ENCODE measurements around the gene GTF2A1L. TPM values are rescaled to one million over a fixed set of nuclear protein-coding genes. Genes with fewer than 3 reads are reported as not detected.
"Not testable (repeated sequence)": the region's sequence is repeated elsewhere in the genome, so short reads cannot be mapped to it uniquely, and the experiment has no call there.

Gene GTF2A1L
- total RNA-seq, 5 donors from 2014 or later (not counting 1 experiment from before 2014, with no cell fraction given): not detected

DNA sequence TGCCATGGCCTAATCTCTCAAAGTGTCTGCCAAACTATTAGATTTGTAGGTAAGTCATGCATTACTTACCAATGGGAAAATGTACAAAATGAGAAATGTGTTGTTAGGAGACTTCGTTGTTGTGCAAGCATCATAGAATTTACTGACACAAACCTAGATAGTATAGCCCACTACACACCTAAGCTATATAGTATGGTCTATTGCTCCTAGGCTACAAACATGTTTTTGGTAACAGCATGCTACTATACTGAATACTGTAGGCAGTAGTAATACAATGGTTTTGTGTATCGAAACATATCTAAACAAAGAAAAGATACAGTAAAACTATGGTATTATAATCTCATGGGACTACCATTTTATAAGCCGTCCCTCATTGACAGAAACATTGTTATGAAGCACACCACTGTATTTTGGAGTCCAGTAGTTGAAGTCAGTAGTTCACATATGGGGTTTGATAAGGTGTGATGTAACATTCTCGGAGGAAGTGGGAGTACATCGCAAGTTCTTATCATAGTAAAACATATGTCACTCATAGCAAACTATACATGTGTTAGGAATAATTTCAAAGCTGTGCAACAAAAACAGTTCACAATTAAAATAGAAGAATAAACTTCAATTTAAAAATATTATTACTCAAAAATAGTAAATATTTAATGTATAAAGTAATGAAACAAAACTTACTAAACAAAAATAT lies 12.0 kb upstream of the GTF2A1L start:
- no peaks in the 10 kb centered on the region for H3K9me3 Mint-ChIP-seq
- Histone ChIP-seq H3K27me3 (replicated peaks in 1 of 2; ENCODE audit: control insufficient read depth in 2 of 2, extremely low read depth in 1 of 2, insufficient read depth in 2 of 2, low read length in 1 of 2) (peaks cover 2 to 4% of the 10 kb centered on the region in 2 experiments), H3K4me1 (ENCODE audit: control insufficient read depth in 1 of 2, extremely low read depth in 1 of 2, insufficient read depth in 2 of 2, low read length in 2 of 2) (no peaks in the 10 kb centered on the region), H3K4me3 (ENCODE audit: control insufficient read depth in 1 of 2, extremely low read depth in 1 of 2, low read length in 1 of 2) (no peak overlapping the region), H3K9me3 (no peaks in the 10 kb centered on the region), H3K36me3 (ENCODE audit: control insufficient read depth in 2 of 2, extremely low read depth in 1 of 2, insufficient read depth in 1 of 2, low read length in 1 of 2) (no peaks in the 10 kb centered on the region), H3K27ac (ENCODE audit: low read length) (no peak overlapping the region)
- no peak overlapping the region for H3K4me3 Mint-ChIP-seq
- H3K27ac Mint-ChIP-seq: no peak overlapping the region
- WGBS (ENCODE audit: insufficient coverage): no CpG with 5 or more reads among the region's 5 CpGs
- CTCF ChIA-PET: no interaction called here
- H3K4me1 Mint-ChIP-seq: no peaks in the 10 kb centered on the region
- ATAC-seq (replicated peaks in 1 of 4) (no peak), DNase-seq (no peak)
- H3K27me3 Mint-ChIP-seq: peaks cover 1 to 4% of the 10 kb centered on the region in 2 donors
- POLR2A ChIA-PET: no interaction called here
- no peaks in the 10 kb centered on the region for H3K36me3 Mint-ChIP-seq

DNA sequence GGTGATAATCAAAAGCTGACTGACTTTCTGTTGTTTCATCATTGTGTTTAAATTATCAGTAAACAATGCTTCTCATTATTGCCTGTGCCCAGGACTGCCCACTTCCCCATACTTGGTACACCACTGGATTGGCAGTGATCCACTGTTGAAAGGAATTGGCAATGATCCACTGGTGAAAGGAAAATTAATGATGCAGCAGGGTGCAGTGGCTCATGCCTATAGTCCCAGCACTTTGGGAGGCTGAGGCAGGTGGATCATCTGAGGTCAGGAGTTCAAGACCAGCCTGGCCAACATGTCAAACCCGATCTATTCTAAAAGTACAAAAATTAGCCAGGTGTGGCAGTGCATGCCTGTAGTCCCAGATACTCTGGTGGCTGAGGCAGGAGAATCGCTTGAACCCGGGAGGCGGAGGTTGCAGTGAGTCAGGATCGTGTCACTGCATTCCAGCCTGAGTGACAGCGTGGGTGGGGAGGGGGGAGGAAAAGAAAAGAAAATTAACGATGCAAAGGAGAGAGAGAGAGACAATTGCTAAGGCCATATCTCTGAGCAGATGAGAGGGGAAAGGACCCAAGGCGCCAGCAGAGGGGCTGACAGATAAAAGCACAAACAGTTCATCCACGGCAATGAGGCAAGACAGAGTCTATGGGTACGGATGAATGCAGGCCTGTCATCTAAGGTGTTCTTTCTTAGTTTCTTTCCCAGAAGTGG lies 10.2 kb upstream of the GTF2A1L start:
- Mint-ChIP-seq H3K4me3 (no peak overlapping the region), H3K27me3 (peaks cover 3 to 4% of the 10 kb centered on the region in 2 donors), H3K27ac (no peak overlapping the region), H3K36me3 (no peaks in the 10 kb centered on the region), H3K9me3 (no peaks in the 10 kb centered on the region), H3K4me1 (no peaks in the 10 kb centered on the region)
- H3K4me3 ChIP-seq (ENCODE audit: control insufficient read depth in 1 of 2, extremely low read depth in 1 of 2, low read length in 1 of 2): no peak overlapping the region
- no peaks in the 10 kb centered on the region for H3K9me3 ChIP-seq
- ATAC-seq (replicated peaks in 1 of 4) (no peak), DNase-seq (no peak)
- no peaks in the 10 kb centered on the region for H3K4me1 ChIP-seq (ENCODE audit: control insufficient read depth in 1 of 2, extremely low read depth in 1 of 2, insufficient read depth in 2 of 2, low read length in 2 of 2)
- no peak overlapping the region for H3K27ac ChIP-seq (ENCODE audit: low read length)
- ChIA-PET CTCF (no interaction called here), POLR2A (no interaction called here)
- H3K27me3 ChIP-seq (replicated peaks in 1 of 2; ENCODE audit: control insufficient read depth in 2 of 2, extremely low read depth in 1 of 2, insufficient read depth in 2 of 2, low read length in 1 of 2): peaks cover 0 to 4% of the 10 kb centered on the region in 2 experiments
- WGBS (ENCODE audit: insufficient coverage): 85% methylated on average over 10 of the region's 10 CpGs
- H3K36me3 ChIP-seq (ENCODE audit: control insufficient read depth in 2 of 2, extremely low read depth in 1 of 2, insufficient read depth in 1 of 2, low read length in 1 of 2): no peaks in the 10 kb centered on the region

DNA sequence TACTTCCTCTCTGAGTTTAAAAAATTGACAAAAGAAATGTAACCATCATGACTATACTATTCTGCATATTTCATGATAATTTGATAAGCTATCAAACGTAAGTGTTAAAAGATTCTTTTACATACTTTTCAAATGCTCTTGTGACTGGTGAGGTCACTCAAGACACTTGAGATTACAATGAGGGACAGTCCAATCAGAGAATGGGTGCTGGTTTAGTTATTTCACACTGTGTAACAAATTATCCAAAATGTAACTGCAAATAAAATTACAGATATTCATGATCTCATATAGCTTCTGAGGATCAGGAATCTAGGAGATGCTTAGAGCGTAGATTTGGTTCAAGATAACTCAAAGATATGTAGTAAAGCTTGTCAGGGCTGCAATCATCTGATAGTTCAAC lies 4.4 kb upstream of the GTF2A1L start:
- POLR2A ChIA-PET: no interaction called here
- Histone ChIP-seq H3K9me3 (no peaks in the 10 kb centered on the region), H3K36me3 (ENCODE audit: control insufficient read depth in 2 of 2, extremely low read depth in 1 of 2, insufficient read depth in 1 of 2, low read length in 1 of 2) (no peaks in the 10 kb centered on the region), H3K27ac (ENCODE audit: low read length) (no peak overlapping the region), H3K4me3 (ENCODE audit: control insufficient read depth in 1 of 2, extremely low read depth in 1 of 2, low read length in 1 of 2) (no peak overlapping the region), H3K27me3 (replicated peaks in 1 of 2; ENCODE audit: control insufficient read depth in 2 of 2, extremely low read depth in 1 of 2, insufficient read depth in 2 of 2, low read length in 1 of 2) (no peaks in the 10 kb centered on the region), H3K4me1 (ENCODE audit: control insufficient read depth in 1 of 2, extremely low read depth in 1 of 2, insufficient read depth in 2 of 2, low read length in 2 of 2) (no peaks in the 10 kb centered on the region)
- WGBS (ENCODE audit: insufficient coverage): no CpG with 5 or more reads among the region's 2 CpGs
- ATAC-seq (replicated peaks in 1 of 4) (no peak), DNase-seq (no peak)
- CTCF ChIA-PET: interaction anchor here in 1 of 2 donors (0.6 kb wide), 2 partner anchors 14 to 287 kb away, joined by 3 to 4 read pairs; no protein-coding TSS in a partner anchor
- Mint-ChIP-seq H3K27me3 (peaks cover 5 to 12% of the 10 kb centered on the region in 2 donors), H3K36me3 (no peaks in the 10 kb centered on the region), H3K4me1 (no peaks in the 10 kb centered on the region), H3K27ac (no peak overlapping the region), H3K9me3 (peaks cover 0 to 3% (median 0%) of the 10 kb centered on the region in 3 donors), H3K4me3 (no peak overlapping the region)

DNA sequence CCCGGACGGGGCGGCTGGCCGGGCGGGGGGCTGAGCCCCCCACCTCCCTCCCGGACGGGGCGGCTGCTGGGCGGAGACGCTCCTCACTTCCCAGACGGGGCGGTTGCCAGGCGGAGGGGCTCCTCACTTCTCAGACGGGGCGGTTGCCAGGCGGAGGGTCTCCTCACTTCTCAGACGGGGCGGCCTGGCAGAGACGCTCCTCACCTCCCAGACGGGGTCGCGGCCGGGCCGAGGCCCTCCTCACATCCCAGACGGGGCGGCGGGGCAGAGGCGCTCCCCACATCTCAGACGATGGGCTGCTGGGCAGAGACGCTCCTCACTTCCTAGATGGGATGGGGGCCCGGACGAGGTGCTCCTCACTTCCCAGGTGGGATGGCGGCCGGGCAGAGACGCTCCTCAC lies 3.1 kb upstream of the GTF2A1L start:
- H3K4me1 Mint-ChIP-seq; H3K9me3 ChIP-seq; CTCF ChIA-PET; H3K27me3 ChIP-seq (replicated peaks in 1 of 2; ENCODE audit: control insufficient read depth in 2 of 2, extremely low read depth in 1 of 2, insufficient read depth in 2 of 2, low read length in 1 of 2); H3K4me3 Mint-ChIP-seq; H3K36me3 ChIP-seq (ENCODE audit: control insufficient read depth in 2 of 2, extremely low read depth in 1 of 2, insufficient read depth in 1 of 2, low read length in 1 of 2); H3K36me3 Mint-ChIP-seq; POLR2A ChIA-PET; H3K4me3 ChIP-seq (ENCODE audit: control insufficient read depth in 1 of 2, extremely low read depth in 1 of 2, low read length in 1 of 2); H3K27ac Mint-ChIP-seq; H3K4me1 ChIP-seq (ENCODE audit: control insufficient read depth in 1 of 2, extremely low read depth in 1 of 2, insufficient read depth in 2 of 2, low read length in 2 of 2); ATAC-seq (replicated peaks in 1 of 4); H3K27ac ChIP-seq (ENCODE audit: low read length); DNase-seq; H3K9me3 Mint-ChIP-seq: not testable (repeated sequence)
- H3K27me3 Mint-ChIP-seq: peaks cover 6 to 16% of the 10 kb centered on the region in 2 donors
- WGBS (ENCODE audit: insufficient coverage): 97% methylated on average over 16 of the region's 35 CpGs

DNA sequence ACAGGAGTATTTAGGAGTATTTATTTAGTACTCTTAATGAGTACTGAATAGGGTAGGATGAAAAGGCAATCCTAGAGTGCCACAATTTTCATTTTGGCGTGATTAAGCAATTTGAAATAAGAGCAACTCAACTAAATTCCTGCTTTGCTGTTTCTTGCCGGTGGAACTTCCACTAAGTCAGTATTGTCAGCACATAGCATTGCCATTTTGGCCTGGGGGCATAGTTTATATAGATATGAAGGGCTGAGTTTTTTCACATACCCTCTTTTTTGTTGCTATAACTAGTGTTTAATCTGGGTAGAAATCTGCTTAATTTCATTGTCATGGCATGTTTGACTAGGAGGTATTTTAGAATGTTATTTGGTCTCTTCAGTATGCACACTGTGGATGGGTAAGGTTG lies 1.9 kb downstream of the GTF2A1L start:
- H3K9me3 Mint-ChIP-seq: peaks cover 0 to 3% (median 0%) of the 10 kb centered on the region in 3 donors
- H3K4me1 Mint-ChIP-seq: no peaks in the 10 kb centered on the region
- Histone ChIP-seq H3K4me1 (ENCODE audit: control insufficient read depth in 1 of 2, extremely low read depth in 1 of 2, insufficient read depth in 2 of 2, low read length in 2 of 2) (no peaks in the 10 kb centered on the region), H3K9me3 (no peaks in the 10 kb centered on the region), H3K36me3 (ENCODE audit: control insufficient read depth in 2 of 2, extremely low read depth in 1 of 2, insufficient read depth in 1 of 2, low read length in 1 of 2) (no peaks in the 10 kb centered on the region), H3K27ac (ENCODE audit: low read length) (no peak overlapping the region), H3K27me3 (replicated peaks in 1 of 2; ENCODE audit: control insufficient read depth in 2 of 2, extremely low read depth in 1 of 2, insufficient read depth in 2 of 2, low read length in 1 of 2) (no peaks in the 10 kb centered on the region), H3K4me3 (ENCODE audit: control insufficient read depth in 1 of 2, extremely low read depth in 1 of 2, low read length in 1 of 2) (no peak overlapping the region)
- ATAC-seq (replicated peaks in 1 of 4) (no peak), DNase-seq (no peak)
- no peaks in the 10 kb centered on the region for H3K36me3 Mint-ChIP-seq
- no peak overlapping the region for H3K27ac Mint-ChIP-seq
- no peak overlapping the region for H3K4me3 Mint-ChIP-seq
- ChIA-PET CTCF (no interaction called here), POLR2A (no interaction called here)
- WGBS (ENCODE audit: insufficient coverage): no CpG with 5 or more reads among the region's 2 CpGs
- peaks cover 8 to 18% of the 10 kb centered on the region in 2 donors for H3K27me3 Mint-ChIP-seq

DNA sequence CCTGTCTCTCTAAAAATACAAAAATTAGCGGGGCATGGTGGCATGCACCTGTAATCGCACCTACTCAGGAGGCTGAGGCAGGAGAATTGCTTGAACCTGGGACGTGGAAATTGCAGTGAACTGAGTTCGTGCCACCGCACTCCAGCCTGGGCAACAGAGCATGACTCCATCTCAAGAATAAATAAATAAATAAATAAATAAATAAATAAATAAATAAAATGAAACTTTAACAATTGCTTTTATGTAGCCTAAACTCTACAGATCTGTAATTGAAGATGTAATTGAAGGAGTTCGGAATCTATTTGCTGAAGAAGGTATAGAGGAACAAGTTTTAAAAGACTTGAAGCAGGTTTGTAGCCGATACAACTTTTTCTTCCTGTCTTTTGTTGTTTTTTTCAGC lies 2.9 kb downstream of the GTF2A1L start:
- DNase-seq (no peak), ATAC-seq (replicated peaks in 1 of 4) (no peak)
- Histone ChIP-seq H3K36me3 (ENCODE audit: control insufficient read depth in 2 of 2, extremely low read depth in 1 of 2, insufficient read depth in 1 of 2, low read length in 1 of 2) (no peaks in the 10 kb centered on the region), H3K9me3 (no peaks in the 10 kb centered on the region), H3K4me3 (ENCODE audit: control insufficient read depth in 1 of 2, extremely low read depth in 1 of 2, low read length in 1 of 2) (no peak overlapping the region), H3K27me3 (replicated peaks in 1 of 2; ENCODE audit: control insufficient read depth in 2 of 2, extremely low read depth in 1 of 2, insufficient read depth in 2 of 2, low read length in 1 of 2) (no peaks in the 10 kb centered on the region), H3K4me1 (ENCODE audit: control insufficient read depth in 1 of 2, extremely low read depth in 1 of 2, insufficient read depth in 2 of 2, low read length in 2 of 2) (no peaks in the 10 kb centered on the region), H3K27ac (ENCODE audit: low read length) (no peak overlapping the region)
- no peaks in the 10 kb centered on the region for H3K36me3 Mint-ChIP-seq
- H3K4me1 Mint-ChIP-seq: no peaks in the 10 kb centered on the region
- no peak overlapping the region for H3K4me3 Mint-ChIP-seq
- H3K27ac Mint-ChIP-seq: no peak overlapping the region
- 67% methylated on average over 1 of the region's 7 CpGs for WGBS (ENCODE audit: insufficient coverage)
- H3K9me3 Mint-ChIP-seq: peaks cover 0 to 3% (median 0%) of the 10 kb centered on the region in 3 donors
- ChIA-PET POLR2A (no interaction called here), CTCF (no interaction called here)
- peaks cover 8 to 18% of the 10 kb centered on the region in 2 donors for H3K27me3 Mint-ChIP-seq

Data from T-cell (primary cell).